Sigmoid colon (tissue), 7 donors: ENCODE results near the gene FRYL. TPM values are rescaled to one million over a fixed set of nuclear protein-coding genes. Genes with fewer than 3 reads are reported as not detected.

ENCODE experiments used
- DNase-seq: peaks from one replicate; pipeline ENCODE4 v3.0.0-alpha.2; 2019
- H3K27ac ChIP-seq, 4 donors: fragments of 200-600 bp; sonication (generic); one replicate each; pipeline ENCODE4 v1.5.1; 2016 to 2019; ENCODE audit warnings: mild to moderate bottlenecking in 1 of 4
- H3K27me3 ChIP-seq, 3 donors: fragments of 200-600 bp; sonication (generic); one replicate each; pipeline ENCODE4 v1.5.1; 2019; ENCODE audit warnings: mild to moderate bottlenecking in 1 of 3
- H3K36me3 ChIP-seq, 4 donors: fragments of 200-600 bp; sonication (generic); one replicate each; pipeline ENCODE4 v1.5.1; 2016 to 2019
- H3K4me1 ChIP-seq, 4 donors: fragments of 200-600 bp; sonication (generic); one replicate each; pipeline ENCODE4 v1.5.1; 2017 to 2019
- H3K4me3 ChIP-seq, 4 donors: fragments of 200-600 bp; sonication (generic); one replicate each; pipeline ENCODE4 v1.5.1; 2017 to 2019; ENCODE audit warnings: mild to moderate bottlenecking in 2 of 4, moderate library complexity in 1 of 4
- H3K9me3 ChIP-seq, 4 donors: fragments of 200-600 bp in 3 of 4; sonication (generic) in 3 of 4; one replicate each; pipeline versions ENCODE4 v1.5.1 to v1.6.1; 2013 to 2019
- EP300 ChIP-seq, 4 donors: sonication (generic); formaldehyde crosslinking; IDR thresholded peaks; one replicate each; pipeline ENCODE4 v1.6.1; 2017; ENCODE audit warnings: antibody characterized with exemption in 4 of 4
- POLR2A ChIP-seq, 2 donors: fragments of 450-650 bp; IDR thresholded peaks; one replicate each; pipeline ENCODE4 v1.6.1; 2016; ENCODE audit warnings: antibody characterized with exemption in 2 of 2, mild to moderate bottlenecking in 2 of 2, moderate library complexity in 2 of 2
- POLR2AphosphoS5 ChIP-seq, 4 donors: sonication (generic); formaldehyde crosslinking; IDR thresholded peaks; one replicate each; pipeline ENCODE4 v1.6.1; 2017; ENCODE audit warnings: antibody characterized with exemption in 4 of 4
- WGBS, 2 donors: extraction: QIAGEN DNeasy Blood & Tissue Kit; methylation state at CpG; one replicate each; pipeline ENCODE4 v1.1.7; 2013; 5-methylcytosine and 5-hydroxymethylcytosine counted together
- intact Hi-C: fragments of 100-400 bp; cut with DNase I; formaldehyde crosslinking; loops from one replicate; pipeline ENCODE4 v1.15.1; 2023
- polyA plus RNA-seq, 3 donors: library from polyadenylated mRNA; stranded (reverse); fragments of 200-250 nt; gene quantifications; one replicate each; pipeline ENCODE4 v1.2.3, GENCODE V29; 2013
- total RNA-seq, 4 donors: library from RNA; depleted of rRNA; stranded (reverse); fragments of >200 nt; gene quantifications; one replicate each; pipeline ENCODE4 v1.1.0, GENCODE V29; 2016
- TF ChIP-seq, protein P1 (sequence below), 4 experiments: fragments of 450-650 bp in 3 of 4; fragments of 200-600 bp in 1 of 4; IDR thresholded peaks; one replicate each; pipeline ENCODE4 v1.5.1; 2016 to 2019; ENCODE audit warnings: antibody characterized with exemption in 4 of 4, mild to moderate bottlenecking in 3 of 4, moderate library complexity in 2 of 4
- donor health status: healthy with polysubstance abuse.
- donor health status: Bipolar disorder and iron deficiency.
- donor health status: healthy.

Gene FRYL
- total and polyA plus RNA-seq, 7 donors = 41.4 to 72.4 (median 55.0) TPM

DNA sequence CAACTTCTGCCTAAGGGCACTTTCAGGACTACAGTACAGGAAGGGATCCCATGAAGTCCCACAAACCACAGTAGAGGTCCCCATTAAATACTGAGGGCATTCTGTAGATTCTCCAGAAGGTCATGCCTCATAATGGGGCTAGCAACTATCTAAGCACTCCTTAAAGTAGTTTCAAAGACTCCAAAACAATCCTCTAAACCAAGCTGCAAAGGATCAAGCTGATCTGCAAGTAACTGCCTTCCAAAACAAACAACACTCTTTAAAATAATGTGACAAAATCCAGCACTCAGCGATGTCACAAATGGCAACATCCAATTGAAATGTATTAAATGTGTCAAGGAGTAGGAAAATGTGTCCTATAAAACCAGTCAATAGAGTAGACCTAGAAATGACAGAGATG lies 118.7 kb downstream of the FRYL start:
- Histone ChIP-seq H3K4me1 (peaks cover 0 to 15% (median 6%) of the 10 kb centered on the region in 4 donors), H3K36me3 (no peaks in the 10 kb centered on the region), H3K4me3 (no peak overlapping the region), H3K9me3 (no peaks in the 10 kb centered on the region), H3K27me3 (no peaks in the 10 kb centered on the region), H3K27ac (no peak overlapping the region)
- TF ChIP-seq POLR2AphosphoS5 (IDR thresholded peaks at IDR 0.05) = no peak
- TF ChIP-seq, protein P1, sequence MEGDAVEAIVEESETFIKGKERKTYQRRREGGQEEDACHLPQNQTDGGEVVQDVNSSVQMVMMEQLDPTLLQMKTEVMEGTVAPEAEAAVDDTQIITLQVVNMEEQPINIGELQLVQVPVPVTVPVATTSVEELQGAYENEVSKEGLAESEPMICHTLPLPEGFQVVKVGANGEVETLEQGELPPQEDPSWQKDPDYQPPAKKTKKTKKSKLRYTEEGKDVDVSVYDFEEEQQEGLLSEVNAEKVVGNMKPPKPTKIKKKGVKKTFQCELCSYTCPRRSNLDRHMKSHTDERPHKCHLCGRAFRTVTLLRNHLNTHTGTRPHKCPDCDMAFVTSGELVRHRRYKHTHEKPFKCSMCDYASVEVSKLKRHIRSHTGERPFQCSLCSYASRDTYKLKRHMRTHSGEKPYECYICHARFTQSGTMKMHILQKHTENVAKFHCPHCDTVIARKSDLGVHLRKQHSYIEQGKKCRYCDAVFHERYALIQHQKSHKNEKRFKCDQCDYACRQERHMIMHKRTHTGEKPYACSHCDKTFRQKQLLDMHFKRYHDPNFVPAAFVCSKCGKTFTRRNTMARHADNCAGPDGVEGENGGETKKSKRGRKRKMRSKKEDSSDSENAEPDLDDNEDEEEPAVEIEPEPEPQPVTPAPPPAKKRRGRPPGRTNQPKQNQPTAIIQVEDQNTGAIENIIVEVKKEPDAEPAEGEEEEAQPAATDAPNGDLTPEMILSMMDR (IDR thresholded peaks at IDR 0.05) = no peak
- no peak for TF ChIP-seq POLR2A (IDR thresholded peaks at IDR 0.05)
- TF ChIP-seq EP300 (IDR thresholded peaks at IDR 0.05) = no peak
- DNase-seq = no peak
- intact Hi-C loops = no loop called here
- WGBS, 2 donors = 41 to 83% methylated on average over 1 of the region's 1 CpG

GRCh38 chr4:48660347-48660746 lies 119.7 kb downstream of the FRYL start:
- Histone ChIP-seq H3K27me3 (no peaks in the 10 kb centered on the region), H3K4me1 (peaks cover 0 to 8% (median 2%) of the 10 kb centered on the region in 4 donors), H3K36me3 (no peaks in the 10 kb centered on the region), H3K9me3 (no peaks in the 10 kb centered on the region), H3K27ac (no peak overlapping the region), H3K4me3 (no peak overlapping the region)
- TF ChIP-seq, protein P1 (IDR thresholded peaks at IDR 0.05) = no peak
- no peak for TF ChIP-seq POLR2AphosphoS5 (IDR thresholded peaks at IDR 0.05)
- no peak for TF ChIP-seq POLR2A (IDR thresholded peaks at IDR 0.05)
- no peak for TF ChIP-seq EP300 (IDR thresholded peaks at IDR 0.05)
- no peak for DNase-seq
- intact Hi-C loops = no loop called here

- peak overlapping the region in 1 of 4 donors; percentile 39 for H3K27ac ChIP-seq
These were observed 125.9 kb downstream of the FRYL start for GRCh38 chr4:48654015-48654664.

GRCh38 chr4:48653217-48654014 lies 126.7 kb downstream of the FRYL start:
- H3K36me3 ChIP-seq = no peaks in the 10 kb centered on the region
- peaks cover 0 to 28% (median 26%) of the 10 kb centered on the region in 4 donors for H3K4me1 ChIP-seq
- peak; percentile 73 for DNase-seq
- no peaks in the 10 kb centered on the region for H3K9me3 ChIP-seq
- peak overlapping the region in 1 of 4 donors; percentile 5 for H3K4me3 ChIP-seq
- 13 to 50% methylated on average over 8 of the region's 8 CpGs for WGBS, 2 donors
- peak overlapping the region in 1 of 4 donors; percentile 39 for H3K27ac ChIP-seq
- intact Hi-C loops = loop anchor here (5.0 to 10.0 kb wide), 2 partner anchors 129 to 181 kb away; partner anchors contain the start of genes FRYL and OCIAD1
- TF ChIP-seq POLR2A (IDR thresholded peaks at IDR 0.05) (no peak), POLR2AphosphoS5 (IDR thresholded peaks at IDR 0.05) (peak in 3 of 4 donors; percentile 24 to 32 (median 25))
- H3K27me3 ChIP-seq = no peaks in the 10 kb centered on the region

More at GRCh38 chr4:48654015-48654664, 125.9 kb downstream of the FRYL start:
- TF ChIP-seq, protein P1 (IDR thresholded peaks at IDR 0.05) = no peak
- Histone ChIP-seq H3K27me3 (no peaks in the 10 kb centered on the region), H3K36me3 (no peaks in the 10 kb centered on the region), H3K4me3 (peak overlapping the region in 1 of 4 donors; percentile 5), H3K9me3 (no peaks in the 10 kb centered on the region), H3K4me1 (peaks cover 0 to 28% (median 26%) of the 10 kb centered on the region in 4 donors)
- 50 to 69% methylated on average over 4 of the region's 4 CpGs for WGBS, 2 donors
- intact Hi-C loops = loop anchor here (5.0 to 10.0 kb wide), 2 partner anchors 128 to 181 kb away; partner anchors contain the start of genes FRYL and OCIAD1
- DNase-seq = no peak

DNA sequence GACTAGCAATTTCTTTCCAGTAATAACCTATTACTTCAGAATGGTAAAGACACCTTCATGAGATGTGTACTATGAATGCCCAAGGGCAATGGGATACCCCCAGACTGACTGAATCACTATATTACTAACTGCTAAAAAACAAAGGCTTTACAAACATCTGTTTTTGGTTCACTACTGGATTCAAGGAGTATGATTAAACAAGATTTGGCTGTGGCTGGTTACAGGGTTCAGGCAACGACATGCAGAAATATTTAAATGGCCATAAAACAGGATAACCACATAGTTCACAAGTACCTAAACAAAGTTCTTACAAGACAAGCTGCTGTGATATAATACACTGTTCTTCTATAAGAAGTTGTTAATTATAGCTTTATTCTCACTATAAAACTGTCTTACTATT lies 128.2 kb downstream of the FRYL start:
- no peak overlapping the region for H3K27ac ChIP-seq
- WGBS, 2 donors = 14 to 46% methylated on average over 1 of the region's 1 CpG
- no peaks in the 10 kb centered on the region for H3K27me3 ChIP-seq
- intact Hi-C loops = loop anchor here (5.0 to 10.0 kb wide), 2 partner anchors 130 to 183 kb away; partner anchors contain the start of genes FRYL and OCIAD1
- DNase-seq = no peak
- H3K4me1 ChIP-seq = peaks cover 0 to 28% (median 26%) of the 10 kb centered on the region in 4 donors
- no peak overlapping the region for H3K4me3 ChIP-seq
- H3K9me3 ChIP-seq = no peaks in the 10 kb centered on the region
- TF ChIP-seq, protein P1 (IDR thresholded peaks at IDR 0.05) = no peak
- TF ChIP-seq POLR2AphosphoS5 (IDR thresholded peaks at IDR 0.05) = peak in 1 of 4 donors; percentile 59
- TF ChIP-seq EP300 (IDR thresholded peaks at IDR 0.05) = no peak
- no peaks in the 10 kb centered on the region for H3K36me3 ChIP-seq
